SK-N-SH (cell line): ENCODE data around the gene NUP160. TPM values are rescaled to one million over a fixed set of nuclear protein-coding genes. Genes with fewer than 3 reads are reported as not detected.

ENCODE experiments used
- CTCF ChIA-PET: fragments of 300-600, 350-600 bp; formaldehyde crosslinking; extraction: SDS; loops from one replicate; lab custom pipeline; 2021; lab: Yijun Ruan, JAX
- POLR2A ChIA-PET: fragments of 350-600 bp; sonication (Branson Sonifier 250); formaldehyde crosslinking; extraction: SDS; loops from one replicate; lab custom pipeline; 2020; ENCODE audit warnings: antibody characterized with exemption, inconsistent platforms; lab: Yijun Ruan, JAX
- DNase-seq: peaks from one replicate; pipeline ENCODE4 v3.0.0; 2012
- H2AFZ ChIP-seq: fragments of 200-600 bp; sonication (generic); 2 replicates; pipeline ENCODE4 v1.8.1; 2016; ENCODE audit warnings: antibody characterized with exemption, mild to moderate bottlenecking, low read depth
- H3F3A ChIP-seq: fragments of 200-600 bp; sonication (generic); replicated peaks from 2 replicates; pipeline ENCODE3; 2016; ENCODE audit warnings: antibody characterized with exemption, mild to moderate bottlenecking; ENCODE audit not compliant: insufficient read depth
- H3K27ac ChIP-seq, 2 experiments: fragments of 200-500 bp in 1 of 2; fragments of 200-600 bp in 1 of 2; sonication (Bioruptor generic) in 1 of 2; sonication (generic), shearing (Covaris generic) in 1 of 2; 2 replicates each; pipeline versions ENCODE4 v1.5.1 to v1.6.1; 2014 to 2016; ENCODE audit warnings: low read depth in 2 of 2, inconsistent platforms in 1 of 2, low read length in 1 of 2, mild to moderate bottlenecking in 1 of 2, mixed read lengths in 1 of 2
- H3K27me3 ChIP-seq: fragments of 200-600 bp; sonication (generic), shearing (Covaris generic); 2 replicates; pipeline ENCODE4 v1.6.1; 2016; ENCODE audit warnings: mixed run types; ENCODE audit not compliant: insufficient read depth
- H3K36me3 ChIP-seq, 2 experiments: fragments of 200-500 bp in 1 of 2; fragments of 200-600 bp in 1 of 2; sonication (Bioruptor generic) in 1 of 2; sonication (generic) in 1 of 2; replicated peaks in 1 of 2; 2 replicates each; pipeline versions ENCODE3 to v1.5.1; 2014 to 2016; ENCODE audit warnings: low read length in 1 of 2, mild to moderate bottlenecking in 1 of 2; ENCODE audit not compliant: insufficient read depth in 2 of 2, control insufficient read depth in 1 of 2
- H3K4me1 ChIP-seq, 2 experiments: fragments of 200-500 bp in 1 of 2; fragments of 200-600 bp in 1 of 2; sonication (Bioruptor generic) in 1 of 2; sonication (generic), shearing (Covaris generic) in 1 of 2; 2 replicates each; pipeline versions ENCODE4 v1.5.1 to v1.6.1; 2014 to 2016; ENCODE audit warnings: low read depth in 1 of 2, low read length in 1 of 2, mixed run types in 1 of 2; ENCODE audit not compliant: insufficient read depth in 2 of 2, control insufficient read depth in 1 of 2
- H3K4me2 ChIP-seq: fragments of 200-600 bp; sonication (generic), shearing (Covaris generic); 2 replicates; pipeline ENCODE4 v1.6.1; 2017; ENCODE audit warnings: mixed run types
- H3K4me3 ChIP-seq, 2 experiments: fragments of 200-500 bp in 1 of 2; fragments of 200-600 bp in 1 of 2; sonication (Bioruptor generic) in 1 of 2; sonication (generic), shearing (Covaris generic) in 1 of 2; 2 replicates each; pipeline versions ENCODE4 v1.5.1 to v1.8.1; 2014 to 2016; ENCODE audit warnings: low read depth in 2 of 2, inconsistent platforms in 1 of 2, low read length in 1 of 2, mild to moderate bottlenecking in 1 of 2, mixed read lengths in 1 of 2, moderate library complexity in 1 of 2
- H3K79me2 ChIP-seq: fragments of 200-600 bp; sonication (generic); 2 replicates; pipeline ENCODE4 v1.8.1; 2017; ENCODE audit warnings: mild to moderate bottlenecking; ENCODE audit not compliant: insufficient read depth
- H3K9ac ChIP-seq: fragments of 200-600 bp; sonication (generic); 2 replicates; pipeline ENCODE4 v1.6.1; 2017; ENCODE audit warnings: mixed run types
- H3K9me2 ChIP-seq: fragments of 200-600 bp; sonication (generic); 2 replicates; pipeline ENCODE4 v1.6.1; 2017; ENCODE audit warnings: mixed run types
- H3K9me3 ChIP-seq: fragments of 200-600 bp; sonication (generic); 2 replicates; pipeline ENCODE4 v1.6.1; 2017; ENCODE audit warnings: mixed run types, mild to moderate bottlenecking, moderate library complexity
- H4K20me1 ChIP-seq: fragments of 200-600 bp; sonication (generic); 2 replicates; pipeline ENCODE4 v1.6.1; 2017; ENCODE audit warnings: mild to moderate bottlenecking, mixed run types; ENCODE audit not compliant: insufficient read depth
- ELF1 ChIP-seq: IDR thresholded peaks from 2 replicates; pipeline ENCODE4 v1.4.0; 2012
- EP300 ChIP-seq, 2 experiments: IDR thresholded peaks; 2 replicates each; pipeline versions ENCODE4 v1.4.0 to v1.6.1; 2012; ENCODE audit warnings: borderline replicate concordance in 1 of 2, low read depth in 1 of 2, low read length in 1 of 2
- FOSL2 ChIP-seq: IDR thresholded peaks from 2 replicates; pipeline ENCODE4 v1.4.0; 2012; ENCODE audit warnings: low read depth, mild to moderate bottlenecking, moderate library complexity, borderline replicate concordance
- FOXJ3 ChIP-seq: sonication (generic); formaldehyde crosslinking; IDR thresholded peaks from 2 replicates; pipeline ENCODE4 v1.5.1; 2020; ENCODE audit warnings: mild to moderate bottlenecking, missing genetic modification reagents
- FOXM1 ChIP-seq: IDR thresholded peaks from 2 replicates; pipeline ENCODE4 v1.4.0; 2012; ENCODE audit warnings: low read depth, mild to moderate bottlenecking
- MAX ChIP-seq: IDR thresholded peaks from 2 replicates; pipeline ENCODE4 v1.4.0; 2012; ENCODE audit warnings: low read depth
- MXI1 ChIP-seq: IDR thresholded peaks from 2 replicates; pipeline ENCODE4 v1.6.1; 2012; ENCODE audit warnings: mild to moderate bottlenecking, low read depth, low read length, improper control_type of control experiment
- NFIC ChIP-seq: IDR thresholded peaks from 2 replicates; pipeline ENCODE4 v1.4.0; 2012; ENCODE audit warnings: borderline replicate concordance
- NRF1 ChIP-seq: IDR thresholded peaks from 2 replicates; pipeline ENCODE4 v1.6.1; 2012; ENCODE audit warnings: low read depth, mild to moderate bottlenecking, low read length
- PBX3 ChIP-seq: IDR thresholded peaks from 2 replicates; pipeline ENCODE4; 2012
- RCOR1 ChIP-seq: fragments of 150-350 bp; IDR thresholded peaks from 2 replicates; pipeline ENCODE4 v1.6.1; 2017; ENCODE audit warnings: antibody characterized with exemption, low read length
- RFX5 ChIP-seq: IDR thresholded peaks from 2 replicates; pipeline ENCODE4 v1.6.1; 2012; ENCODE audit warnings: mild to moderate bottlenecking, improper control_type of control experiment, low read length
- RXRA ChIP-seq: IDR thresholded peaks from 2 replicates; pipeline ENCODE4 v1.4.0; 2012; ENCODE audit warnings: low read depth, mild to moderate bottlenecking, borderline replicate concordance
- SIN3A ChIP-seq: IDR thresholded peaks from 2 replicates; pipeline ENCODE4 v1.6.1; 2012; ENCODE audit warnings: low read depth, mild to moderate bottlenecking, low read length, moderate library complexity, borderline replicate concordance
- SMC3 ChIP-seq: IDR thresholded peaks from 2 replicates; pipeline ENCODE4 v1.6.1; 2012; ENCODE audit warnings: low read depth, low read length, improper control_type of control experiment
- ZBTB33 ChIP-seq: IDR thresholded peaks from 2 replicates; pipeline ENCODE4 v1.4.0; 2012; ENCODE audit warnings: low read depth, borderline replicate concordance
- WGBS: methylation state at CpG from one replicate; pipeline ENCODE4 v1.1.6; 2017; ENCODE audit warnings: low lambda C conversion rate; 5-methylcytosine and 5-hydroxymethylcytosine counted together
- polyA plus RNA-seq, 3 experiments: library from polyadenylated mRNA; depleted of rRNA; stranded (reverse); fragments of >200 nt; gene quantifications; 2 replicates each; pipeline ENCODE4 v1.2.3, GENCODE V29; 2012

NUP160 gene
- polyA plus RNA-seq, 1 of the 3 experiments (the other 2 are of a cell fraction), result 19.3 TPM

- WGBS, result 94% methylated on average over 7 of the region's 7 CpGs
- no peak for TF ChIP-seq SIN3A
- TF ChIP-seq ELF1, result no peak
- no peak for TF ChIP-seq NFIC
- no peak for TF ChIP-seq FOSL2
- TF ChIP-seq FOXJ3, result no peak
- no peak for TF ChIP-seq NRF1
- no peak for TF ChIP-seq ZBTB33
- TF ChIP-seq RXRA, result no peak
- TF ChIP-seq EP300 (IDR thresholded peaks at IDR 0.05; ENCODE audit: borderline replicate concordance in 1 of 2, low read depth in 1 of 2, low read length in 1 of 2), result no peak
- TF ChIP-seq PBX3, result no peak
- TF ChIP-seq, all 33 proteins: peak for 0
- H2AFZ ChIP-seq, result no peak overlapping the region
- no peaks in the 10 kb centered on the region for H4K20me1 ChIP-seq
- no peak for DNase-seq
- H3K27me3 ChIP-seq, result no peaks in the 10 kb centered on the region
- no peaks in the 10 kb centered on the region for H3K9me2 ChIP-seq
- peaks cover 58 to 70% of the 10 kb centered on the region in 2 experiments for H3K36me3 ChIP-seq
- no peak overlapping the region for H3K27ac ChIP-seq
- H3F3A ChIP-seq, result peaks cover 9% of the 10 kb centered on the region
- H3K4me3 ChIP-seq, result no peak overlapping the region
- ChIA-PET POLR2A (no interaction called here), CTCF (no interaction called here)
- no peak overlapping the region for H3K4me2 ChIP-seq
- no peaks in the 10 kb centered on the region for H3K79me2 ChIP-seq
- no peaks in the 10 kb centered on the region for H3K9me3 ChIP-seq
- H3K9ac ChIP-seq, result no peak overlapping the region
- peaks cover 0 to 3% of the 10 kb centered on the region in 2 experiments; a peak in 1 of 4 replicates for H3K4me1 ChIP-seq
Observed at GRCh38 chr11:47788181-47788580, 60.0 kb downstream of the NUP160 start.

GRCh38 chr11:47786373-47786772 lies 61.8 kb downstream of the NUP160 start:
- DNase-seq, result peak; percentile 18
- WGBS, result 46% methylated on average over 2 of the region's 2 CpGs
- H3K4me3 ChIP-seq, result no peak overlapping the region
- no peak overlapping the region for H3K27ac ChIP-seq
- H3K79me2 ChIP-seq, result no peaks in the 10 kb centered on the region
- no peaks in the 10 kb centered on the region for H3K9me2 ChIP-seq
- no peaks in the 10 kb centered on the region for H3K9me3 ChIP-seq
- H3K27me3 ChIP-seq, result no peaks in the 10 kb centered on the region
- peaks cover 50 to 73% of the 10 kb centered on the region in 2 experiments for H3K36me3 ChIP-seq
- H2AFZ ChIP-seq, result no peak overlapping the region
- POLR2A ChIA-PET, result interaction anchor here (1.2 kb wide), 1 partner anchor 62 kb away, joined by 3 read pairs; the partner anchor contains the start of gene NUP160
- peaks cover 7% of the 10 kb centered on the region for H3F3A ChIP-seq
- no peak overlapping the region for H3K4me2 ChIP-seq
- no peak overlapping the region for H3K9ac ChIP-seq
- CTCF ChIA-PET, result no interaction called here
- TF ChIP-seq RFX5 (no peak), MAX (no peak), FOXM1 (no peak), SMC3 (no peak), FOSL2 (no peak), RCOR1 (no peak), PBX3 (no peak), MXI1 (no peak)
- no peaks in the 10 kb centered on the region for H4K20me1 ChIP-seq
- H3K4me1 ChIP-seq, result no peaks in the 10 kb centered on the region
